Right atrium auricular region (tissue), 2 donors: ENCODE measurements around the gene AGPS. TPM values are rescaled to one million over a fixed set of nuclear protein-coding genes. Genes with fewer than 3 reads are reported as not detected.

Experiments
- DNase-seq: peaks from one replicate; pipeline ENCODE4 v3.0.0-alpha.2; 2019; ENCODE audit warnings: low spot score
- H3K27ac ChIP-seq, 2 donors: fragments of 200-600 bp; sonication (generic); 1 replicate in 1 of 2; 2 replicates in 1 of 2; pipeline ENCODE4 v1.5.1; 2016 to 2019
- H3K27me3 ChIP-seq, 2 donors: fragments of 200-600 bp; sonication (generic); one replicate each; pipeline versions ENCODE4 v1.5.1 to v1.6.0; 2017 to 2019
- H3K36me3 ChIP-seq: fragments of 200-600 bp; sonication (generic); one replicate; pipeline ENCODE4 v1.5.1; 2016
- H3K4me1 ChIP-seq, 2 donors: fragments of 200-600 bp; sonication (generic); one replicate each; pipeline versions ENCODE4 v1.5.1 to v1.6.0; 2017 to 2019
- H3K4me3 ChIP-seq, 2 donors: fragments of 200-600 bp; sonication (generic); 1 replicate in 1 of 2; 2 replicates in 1 of 2; pipeline ENCODE4 v1.5.1; 2017 to 2019; ENCODE audit warnings: mild to moderate bottlenecking in 1 of 2, moderate library complexity in 1 of 2
- H3K9me3 ChIP-seq, 2 donors: fragments of 200-600 bp; sonication (generic); one replicate each; pipeline ENCODE4 v1.5.1; 2019
- total RNA-seq, 2 donors: library from RNA; depleted of rRNA; stranded (reverse); fragments of >200 nt; gene quantifications; one replicate each; pipeline ENCODE4 v1.1.0, GENCODE V29; 2016
- TF ChIP-seq, protein P1 (sequence below), 2 donors: fragments of 200-600 bp; sonication (generic); IDR thresholded peaks; one replicate each; pipeline ENCODE4 v1.5.1; 2019; ENCODE audit warnings: antibody characterized with exemption in 2 of 2

AGPS gene
- total RNA-seq, 2 donors from 2014 or later, result 12.3 to 17.8 TPM

DNA sequence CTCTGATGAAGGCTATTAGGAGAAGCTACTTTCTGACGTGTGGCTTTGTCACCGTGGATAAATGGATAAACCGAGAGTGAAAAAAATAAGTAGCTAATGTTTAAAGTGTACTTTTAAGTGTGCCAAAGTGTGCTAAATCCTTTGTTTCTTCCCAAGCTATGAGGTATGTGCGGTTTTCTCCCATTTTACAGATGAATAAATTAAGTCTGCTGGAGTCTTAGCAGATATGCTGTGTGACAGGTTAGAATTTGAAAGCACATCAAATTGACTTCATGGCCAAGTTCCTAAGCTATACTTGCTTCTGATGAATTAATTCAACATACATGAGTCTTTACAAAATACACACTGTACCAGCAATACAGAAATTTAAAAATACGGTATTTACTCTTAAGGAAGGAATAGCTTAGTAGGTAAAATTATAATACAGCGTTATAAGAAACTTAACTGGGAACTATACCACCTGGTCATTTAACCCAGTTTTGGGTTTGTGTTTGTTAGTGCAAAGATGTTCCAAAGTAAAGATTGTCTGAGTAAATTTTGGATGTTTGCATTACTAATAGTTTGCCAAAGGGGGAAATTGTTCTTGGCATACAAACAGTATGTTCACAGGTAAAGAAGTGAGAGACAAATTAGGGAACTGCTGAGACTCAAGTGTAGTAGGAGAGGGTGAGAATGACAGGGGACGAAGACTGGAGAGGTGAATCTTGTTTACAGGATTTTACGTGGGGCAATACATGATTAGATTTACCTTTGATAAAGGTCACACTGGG is 1.4 kb downstream of the AGPS start:
- H3K4me1 ChIP-seq, result peaks cover 0 to 22% of the 10 kb centered on the region in 2 donors
- no peak overlapping the region for H3K27ac ChIP-seq
- DNase-seq, result no peak
- H3K4me3 ChIP-seq, result peak overlapping the region; percentile 75 to 83
- TF ChIP-seq, protein P1, sequence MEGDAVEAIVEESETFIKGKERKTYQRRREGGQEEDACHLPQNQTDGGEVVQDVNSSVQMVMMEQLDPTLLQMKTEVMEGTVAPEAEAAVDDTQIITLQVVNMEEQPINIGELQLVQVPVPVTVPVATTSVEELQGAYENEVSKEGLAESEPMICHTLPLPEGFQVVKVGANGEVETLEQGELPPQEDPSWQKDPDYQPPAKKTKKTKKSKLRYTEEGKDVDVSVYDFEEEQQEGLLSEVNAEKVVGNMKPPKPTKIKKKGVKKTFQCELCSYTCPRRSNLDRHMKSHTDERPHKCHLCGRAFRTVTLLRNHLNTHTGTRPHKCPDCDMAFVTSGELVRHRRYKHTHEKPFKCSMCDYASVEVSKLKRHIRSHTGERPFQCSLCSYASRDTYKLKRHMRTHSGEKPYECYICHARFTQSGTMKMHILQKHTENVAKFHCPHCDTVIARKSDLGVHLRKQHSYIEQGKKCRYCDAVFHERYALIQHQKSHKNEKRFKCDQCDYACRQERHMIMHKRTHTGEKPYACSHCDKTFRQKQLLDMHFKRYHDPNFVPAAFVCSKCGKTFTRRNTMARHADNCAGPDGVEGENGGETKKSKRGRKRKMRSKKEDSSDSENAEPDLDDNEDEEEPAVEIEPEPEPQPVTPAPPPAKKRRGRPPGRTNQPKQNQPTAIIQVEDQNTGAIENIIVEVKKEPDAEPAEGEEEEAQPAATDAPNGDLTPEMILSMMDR (IDR thresholded peaks at IDR 0.05), result no peak
- no peaks in the 10 kb centered on the region for H3K9me3 ChIP-seq
- H3K36me3 ChIP-seq, result no peaks in the 10 kb centered on the region
- no peaks in the 10 kb centered on the region for H3K27me3 ChIP-seq

DNA sequence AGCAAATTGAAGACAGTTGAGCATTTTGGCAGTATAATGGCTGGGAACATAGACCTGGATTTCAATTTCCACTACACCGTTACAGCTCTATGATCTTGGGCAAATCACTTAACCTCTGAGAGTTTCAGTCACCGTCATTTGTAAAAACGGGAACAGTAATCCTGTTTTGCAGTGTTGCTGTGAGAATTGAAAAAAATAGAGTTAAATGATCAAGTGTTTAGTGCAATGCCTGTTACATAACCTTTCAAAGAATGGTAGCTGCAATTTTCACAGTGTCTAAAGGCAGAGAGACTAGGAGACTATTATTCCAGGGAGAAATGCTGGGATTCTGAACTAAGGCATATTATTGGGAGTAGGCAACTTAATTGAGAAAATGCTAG is 2.0 kb downstream of the AGPS start:
- no peaks in the 10 kb centered on the region for H3K27me3 ChIP-seq
- H3K4me3 ChIP-seq, result no peak overlapping the region
- H3K36me3 ChIP-seq, result no peaks in the 10 kb centered on the region
- DNase-seq, result no peak
- no peaks in the 10 kb centered on the region for H3K9me3 ChIP-seq
- no peak overlapping the region for H3K27ac ChIP-seq
- TF ChIP-seq, protein P1 (IDR thresholded peaks at IDR 0.05), result no peak
- peaks cover 0 to 27% of the 10 kb centered on the region in 2 donors for H3K4me1 ChIP-seq

- DNase-seq, result no peak
- TF ChIP-seq, protein P1 (IDR thresholded peaks at IDR 0.05), result no peak
- Histone ChIP-seq H3K4me1 (peaks cover 0 to 29% of the 10 kb centered on the region in 2 donors), H3K36me3 (no peaks in the 10 kb centered on the region), H3K9me3 (no peaks in the 10 kb centered on the region), H3K4me3 (no peak overlapping the region), H3K27ac (no peak overlapping the region), H3K27me3 (no peaks in the 10 kb centered on the region)
Observed at GRCh38 chr2:177395351-177396065, 2.9 kb downstream of the AGPS start.

- no peaks in the 10 kb centered on the region for H3K36me3 ChIP-seq
- H3K27me3 ChIP-seq, result no peaks in the 10 kb centered on the region
- H3K4me3 ChIP-seq, result no peak overlapping the region
- no peaks in the 10 kb centered on the region for H3K9me3 ChIP-seq
- DNase-seq, result no peak
- no peak overlapping the region for H3K27ac ChIP-seq
- TF ChIP-seq, protein P1 (IDR thresholded peaks at IDR 0.05), result no peak
- peaks cover 0 to 29% of the 10 kb centered on the region in 2 donors for H3K4me1 ChIP-seq
Observed at GRCh38 chr2:177396703-177397460, 4.3 kb downstream of the AGPS start.

GRCh38 chr2:177397481-177398289 is 5.1 kb downstream of the AGPS start:
- no peaks in the 10 kb centered on the region for H3K9me3 ChIP-seq
- H3K4me1 ChIP-seq, result peaks cover 0 to 29% of the 10 kb centered on the region in 2 donors
- H3K4me3 ChIP-seq, result no peak overlapping the region
- TF ChIP-seq, protein P1 (IDR thresholded peaks at IDR 0.05), result no peak
- no peaks in the 10 kb centered on the region for H3K36me3 ChIP-seq
- no peak for DNase-seq
- H3K27ac ChIP-seq, result peak overlapping the region in 1 of 2 donors; percentile 19
- H3K27me3 ChIP-seq, result no peaks in the 10 kb centered on the region
